ENCODE results near the gene GPA33.

The GPA33 gene

GRCh38 chr1:167116174-167116573 lies 26.0 kb upstream of the GPA33 start:
- no peak for DNase-seq

GRCh38 chr1:167115655-167116054 lies 25.5 kb upstream of the GPA33 start:
- DNase-seq = no peak

GRCh38 chr1:167114725-167115124 lies 24.5 kb upstream of the GPA33 start:
- no peak for DNase-seq

- no peak for DNase-seq
These were observed 21.9 kb upstream of the GPA33 start for GRCh38 chr1:167111868-167112709.

GRCh38 chr1:167110586-167110985 lies 20.4 kb upstream of the GPA33 start:
- DNase-seq = peak in 1 of 5 donors; percentile 52

- DNase-seq = no peak
These were observed 18.9 kb upstream of the GPA33 start for GRCh38 chr1:167109125-167109524.

- no peak for DNase-seq
These were observed 17.3 kb upstream of the GPA33 start for GRCh38 chr1:167107456-167107855.

GRCh38 chr1:167106119-167106461 lies 15.9 kb upstream of the GPA33 start:
- DNase-seq = no peak

- no peak for DNase-seq
These were observed 15.3 kb upstream of the GPA33 start for GRCh38 chr1:167105271-167106118.

GRCh38 chr1:167104256-167104633 lies 14.1 kb upstream of the GPA33 start:
- no peak for DNase-seq

GRCh38 chr1:167102906-167103573 lies 12.9 kb upstream of the GPA33 start:
- DNase-seq = no peak

- no peak for DNase-seq
These were observed 11.6 kb upstream of the GPA33 start for GRCh38 chr1:167101754-167102153.

- DNase-seq = no peak
These were observed 10.6 kb upstream of the GPA33 start for GRCh38 chr1:167100730-167101129.

GRCh38 chr1:167099851-167100250 lies 9.7 kb upstream of the GPA33 start:
- DNase-seq = no peak

- no peak for DNase-seq
These were observed 5.2 kb upstream of the GPA33 start for GRCh38 chr1:167095368-167095767.

- no peak for DNase-seq
These were observed 4.5 kb upstream of the GPA33 start for GRCh38 chr1:167094690-167095089.

GRCh38 chr1:167093846-167094516 lies 3.8 kb upstream of the GPA33 start, which contains the start of gene STYXL2:
Gene STYXL2, plus strand, starts transcription at chr1:167094075. Its CDS starts 775 bp downstream, at chr1:167094850.
- DNase-seq = no peak

GRCh38 chr1:167092653-167093052 lies 2.5 kb upstream of the GPA33 start:
- no peak for DNase-seq

GRCh38 chr1:167089939-167090313 lies 251 bp downstream of the GPA33 start:
- no peak for DNase-seq

GRCh38 chr1:167088746-167089417 lies 1.3 kb downstream of the GPA33 start:
- no peak for DNase-seq

GRCh38 chr1:167086768-167087167 lies 3.4 kb downstream of the GPA33 start:
- DNase-seq = no peak

- no peak for DNase-seq
These were observed 4.1 kb downstream of the GPA33 start for GRCh38 chr1:167086033-167086432.
